Suprapubic skin (tissue), 4 donors: ENCODE measurements around the gene RNASEH1. TPM values are rescaled to one million over a fixed set of nuclear protein-coding genes. Genes with fewer than 3 reads are reported as not detected.
"Not testable (repeated sequence)": the region's sequence is repeated elsewhere in the genome, so short reads cannot be mapped to it uniquely, and the experiment has no call there.

ENCODE experiments used
- DNase-seq, 2 donors: peaks; one replicate each; pipeline ENCODE4 v3.0.0-alpha.2; 2019; ENCODE audit warnings: low spot score in 2 of 2
- H3K27ac ChIP-seq: fragments of 200-600 bp; sonication (generic); one replicate; pipeline ENCODE4 v1.5.1; 2019
- H3K27me3 ChIP-seq: fragments of 200-600 bp; sonication (generic); one replicate; pipeline ENCODE4 v1.5.1; 2019
- H3K36me3 ChIP-seq: fragments of 200-600 bp; sonication (generic); one replicate; pipeline ENCODE4 v1.5.1; 2019
- H3K4me1 ChIP-seq: fragments of 200-600 bp; sonication (generic); one replicate; pipeline ENCODE4 v1.5.1; 2019
- H3K4me3 ChIP-seq: fragments of 200-600 bp; sonication (generic); one replicate; pipeline ENCODE4 v1.5.1; 2019; ENCODE audit warnings: mild to moderate bottlenecking
- H3K9me3 ChIP-seq: fragments of 200-600 bp; sonication (generic); one replicate; pipeline ENCODE4 v1.5.1; 2019
- CTCF ChIP-seq, 2 donors: fragments of 200-600 bp in 1 of 2; fragments of 450-650 bp in 1 of 2; sonication (generic) in 1 of 2; IDR thresholded peaks; one replicate each; pipeline ENCODE4 v1.5.1; 2016 to 2019; ENCODE audit warnings: antibody characterized with exemption in 2 of 2, mild to moderate bottlenecking in 1 of 2, moderate library complexity in 1 of 2
- EP300 ChIP-seq: sonication (generic); formaldehyde crosslinking; IDR thresholded peaks from one replicate; pipeline ENCODE4 v1.6.1; 2017; ENCODE audit warnings: antibody characterized with exemption
- POLR2A ChIP-seq, 2 donors: fragments of 450-650 bp; IDR thresholded peaks; one replicate each; pipeline ENCODE4 v1.6.1; 2017; ENCODE audit warnings: antibody characterized with exemption in 2 of 2, mild to moderate bottlenecking in 2 of 2, moderate library complexity in 2 of 2
- POLR2AphosphoS5 ChIP-seq, 3 donors: sonication (generic); formaldehyde crosslinking; IDR thresholded peaks; one replicate each; pipeline ENCODE4 v1.6.1; 2017; ENCODE audit warnings: antibody characterized with exemption in 3 of 3
- WGBS: methylation state at CpG from one replicate; pipeline ENCODE4 v1.1.5; 2018; 5-methylcytosine and 5-hydroxymethylcytosine counted together
- total RNA-seq, 4 donors: library from RNA; depleted of rRNA; stranded (reverse); fragments of >200 nt; gene quantifications; one replicate each; pipeline ENCODE4 v1.1.0, GENCODE V29; 2016

RNASEH1 gene
- total RNA-seq, 4 donors from 2014 or later: 9.8 to 18.1 (median 15.4) TPM

DNA sequence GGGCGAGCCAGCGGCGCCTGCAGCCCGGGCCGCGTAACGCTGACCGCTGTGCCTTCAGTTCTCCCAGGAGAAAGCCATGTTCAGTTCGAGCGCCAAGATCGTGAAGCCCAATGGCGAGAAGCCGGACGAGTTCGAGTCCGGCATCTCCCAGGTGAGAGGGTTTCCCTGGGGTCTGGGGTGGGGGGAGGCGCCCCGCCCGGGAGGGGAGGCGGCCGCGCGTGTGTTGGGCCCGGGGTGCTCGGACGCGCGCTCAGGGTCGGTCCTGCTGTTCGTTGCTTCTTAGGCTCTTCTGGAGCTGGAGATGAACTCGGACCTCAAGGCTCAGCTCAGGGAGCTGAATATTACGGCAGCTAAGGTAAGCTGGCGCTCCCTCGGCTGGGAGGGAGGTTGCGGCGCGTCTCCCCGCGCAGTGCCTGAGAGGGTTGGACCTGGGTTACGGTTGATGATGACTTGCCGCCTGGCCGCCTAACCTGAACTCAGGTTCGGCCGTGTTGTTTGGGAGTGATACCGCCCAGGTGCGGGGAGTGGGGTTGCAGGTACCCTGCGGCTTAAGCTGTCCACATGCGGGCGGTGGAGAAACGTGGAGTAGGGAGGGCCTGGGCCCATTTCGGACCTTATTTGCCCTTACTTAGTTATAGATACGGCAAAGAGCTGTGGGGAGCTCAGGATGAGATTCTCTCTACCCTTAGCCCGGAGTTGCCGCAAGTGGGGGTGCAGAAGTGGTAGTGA lies 17.6 kb upstream of the RNASEH1 start:
- DNase-seq: no peak
- TF ChIP-seq POLR2AphosphoS5 (IDR thresholded peaks at IDR 0.05) (no peak), EP300 (no peak), CTCF (IDR thresholded peaks at IDR 0.05) (no peak), POLR2A (IDR thresholded peaks at IDR 0.05) (no peak)

GRCh38 chr2:3574155-3574554 lies 16.0 kb upstream of the RNASEH1 start:
- no peak for TF ChIP-seq CTCF (IDR thresholded peaks at IDR 0.05)
- no peak for TF ChIP-seq EP300
- no peak for TF ChIP-seq POLR2AphosphoS5 (IDR thresholded peaks at IDR 0.05)
- no peak for TF ChIP-seq POLR2A (IDR thresholded peaks at IDR 0.05)
- peaks cover 36% of the 10 kb centered on the region for H3K4me1 ChIP-seq
- no peaks in the 10 kb centered on the region for H3K27me3 ChIP-seq
- DNase-seq: no peak
- H3K4me3 ChIP-seq: no peak overlapping the region
- WGBS: 93% methylated on average over 11 of the region's 11 CpGs
- H3K36me3 ChIP-seq: peaks cover 18% of the 10 kb centered on the region
- no peaks in the 10 kb centered on the region for H3K9me3 ChIP-seq
- H3K27ac ChIP-seq: no peak overlapping the region

More for the DNA sequence above, 17.6 kb upstream of the RNASEH1 start:
- no peaks in the 10 kb centered on the region for H3K9me3 ChIP-seq
- peak overlapping the region; percentile 73 for H3K4me3 ChIP-seq
- peak overlapping the region; percentile 94 for H3K27ac ChIP-seq
- peaks cover 34% of the 10 kb centered on the region for H3K36me3 ChIP-seq
- 4% methylated on average over 4 of the region's 54 CpGs for WGBS
- peaks cover 36% of the 10 kb centered on the region for H3K4me1 ChIP-seq
- H3K27me3 ChIP-seq: no peaks in the 10 kb centered on the region

- peaks cover 5% of the 10 kb centered on the region for H3K36me3 ChIP-seq
- no peak for DNase-seq
- no peak overlapping the region for H3K27ac ChIP-seq
- peaks cover 22% of the 10 kb centered on the region for H3K4me1 ChIP-seq
- H3K27me3 ChIP-seq: no peaks in the 10 kb centered on the region
- H3K9me3 ChIP-seq: no peaks in the 10 kb centered on the region
- 72% methylated on average over 2 of the region's 2 CpGs for WGBS
- H3K4me3 ChIP-seq: no peak overlapping the region
- TF ChIP-seq CTCF (IDR thresholded peaks at IDR 0.05): no peak
- TF ChIP-seq POLR2A (IDR thresholded peaks at IDR 0.05): no peak
- no peak for TF ChIP-seq POLR2AphosphoS5 (IDR thresholded peaks at IDR 0.05)
Observed at GRCh38 chr2:3572620-3573019, 14.5 kb upstream of the RNASEH1 start.

GRCh38 chr2:3571284-3571683 lies 13.2 kb upstream of the RNASEH1 start:
- H3K27ac ChIP-seq: no peak overlapping the region
- DNase-seq: no peak
- peaks cover 9% of the 10 kb centered on the region for H3K4me1 ChIP-seq
- 78% methylated on average over 8 of the region's 8 CpGs for WGBS
- H3K27me3 ChIP-seq: no peaks in the 10 kb centered on the region
- H3K9me3 ChIP-seq: no peaks in the 10 kb centered on the region
- TF ChIP-seq EP300: no peak
- TF ChIP-seq POLR2A (IDR thresholded peaks at IDR 0.05): no peak
- TF ChIP-seq POLR2AphosphoS5 (IDR thresholded peaks at IDR 0.05): no peak
- H3K36me3 ChIP-seq: no peaks in the 10 kb centered on the region
- H3K4me3 ChIP-seq: no peak overlapping the region

- not testable (repeated sequence) for H3K4me3 ChIP-seq, H3K4me1 ChIP-seq, H3K27me3 ChIP-seq, H3K27ac ChIP-seq, H3K36me3 ChIP-seq, H3K9me3 ChIP-seq, DNase-seq
- 91% methylated on average over 11 of the region's 23 CpGs for WGBS
Observed at GRCh38 chr2:3569656-3570055, 11.5 kb upstream of the RNASEH1 start.

DNA sequence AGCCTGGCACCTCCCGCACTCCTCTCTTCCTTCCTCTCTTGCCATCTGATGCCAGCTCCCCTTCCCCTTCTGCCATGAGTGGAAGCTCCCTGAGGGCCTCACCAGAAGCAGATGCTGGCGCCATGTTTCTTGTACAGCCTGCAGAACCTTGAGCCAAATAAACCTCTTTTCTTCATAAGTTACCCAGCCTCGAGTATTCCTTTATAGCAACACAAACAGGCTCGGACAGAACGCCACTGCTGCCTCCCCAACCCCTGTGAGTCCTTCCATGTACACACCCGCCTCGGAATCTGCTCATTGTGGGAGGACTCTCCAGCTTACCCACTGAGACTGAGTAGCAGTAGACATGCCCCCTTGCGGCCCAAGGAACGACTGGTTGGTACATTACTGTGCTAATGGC lies 8.7 kb upstream of the RNASEH1 start:
- DNase-seq: no peak
- Histone ChIP-seq H3K36me3 (no peaks in the 10 kb centered on the region), H3K27ac (no peak overlapping the region), H3K27me3 (no peaks in the 10 kb centered on the region), H3K4me1 (no peaks in the 10 kb centered on the region), H3K4me3 (no peak overlapping the region), H3K9me3 (no peaks in the 10 kb centered on the region)
- WGBS: 90% methylated on average over 9 of the region's 9 CpGs
- TF ChIP-seq EP300 (no peak), POLR2AphosphoS5 (IDR thresholded peaks at IDR 0.05) (no peak), CTCF (IDR thresholded peaks at IDR 0.05) (no peak), POLR2A (IDR thresholded peaks at IDR 0.05) (no peak)
